Activated naive CD8-positive, alpha-beta T cell treated with anti-CD3 and anti-CD28 coated beads, Interleukin-2, amount 50 U/mL, for 24 hours (primary cell): Measurements from ENCODE around the gene SPEN.

Experiments
- ATAC-seq: fragments of 150-1000 bp; cut with Tn5 transposase; one replicate; pipeline ENCODE4 v1.10.0; 2021
- DNase-seq: peaks from one replicate; pipeline ENCODE4 v3.0.0; 2021
- H3K27ac Mint-ChIP-seq: one replicate; pipeline ENCODE4 v1.8.0; 2021; ENCODE audit warnings: mild to moderate bottlenecking, mixed read lengths
- H3K27me3 Mint-ChIP-seq: one replicate; pipeline ENCODE4 v1.8.0; 2021; ENCODE audit warnings: mixed read lengths
- H3K36me3 Mint-ChIP-seq: one replicate; pipeline ENCODE4 v1.8.0; 2021; ENCODE audit warnings: low read depth, mixed read lengths
- H3K4me1 Mint-ChIP-seq: one replicate; pipeline ENCODE4 v1.8.0; 2021; ENCODE audit warnings: mixed read lengths
- H3K4me3 Mint-ChIP-seq: one replicate; pipeline ENCODE4 v1.8.0; 2021; ENCODE audit warnings: mild to moderate bottlenecking, moderate library complexity, mixed read lengths
- H3K9me3 Mint-ChIP-seq: one replicate; pipeline ENCODE4 v1.8.0; 2021; ENCODE audit warnings: mixed read lengths

SPEN gene

DNA sequence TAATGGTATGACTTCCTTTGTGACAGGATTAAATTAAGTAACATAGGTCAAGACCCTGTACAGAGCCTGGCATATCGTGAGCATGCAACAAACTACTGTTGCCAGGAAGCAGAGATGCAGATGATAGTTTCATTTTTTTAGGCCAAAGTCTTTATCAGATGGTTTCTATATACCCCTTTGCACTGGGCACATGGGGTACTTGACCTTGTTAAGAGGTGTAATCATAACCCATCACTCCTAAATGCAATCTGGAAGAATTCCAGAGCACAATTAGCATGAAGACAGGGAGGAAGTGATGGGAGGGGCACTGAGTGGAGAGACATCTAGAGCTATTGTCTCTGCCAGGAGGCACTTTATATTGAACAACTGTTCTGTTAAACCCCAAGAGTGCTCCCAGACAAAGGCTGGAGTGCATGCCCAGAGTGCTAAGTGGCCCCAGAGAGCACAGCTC lies 106.3 kb downstream of the SPEN start:
- H3K4me1 Mint-ChIP-seq = peaks cover 96% of the 10 kb centered on the region
- H3K9me3 Mint-ChIP-seq = no peaks in the 10 kb centered on the region
- ATAC-seq (no peak), DNase-seq (no peak)
- H3K4me3 Mint-ChIP-seq = no peak overlapping the region
- H3K27me3 Mint-ChIP-seq = no peaks in the 10 kb centered on the region
- peaks cover 35% of the 10 kb centered on the region for H3K36me3 Mint-ChIP-seq
- peak overlapping the region; percentile 79 for H3K27ac Mint-ChIP-seq

DNA sequence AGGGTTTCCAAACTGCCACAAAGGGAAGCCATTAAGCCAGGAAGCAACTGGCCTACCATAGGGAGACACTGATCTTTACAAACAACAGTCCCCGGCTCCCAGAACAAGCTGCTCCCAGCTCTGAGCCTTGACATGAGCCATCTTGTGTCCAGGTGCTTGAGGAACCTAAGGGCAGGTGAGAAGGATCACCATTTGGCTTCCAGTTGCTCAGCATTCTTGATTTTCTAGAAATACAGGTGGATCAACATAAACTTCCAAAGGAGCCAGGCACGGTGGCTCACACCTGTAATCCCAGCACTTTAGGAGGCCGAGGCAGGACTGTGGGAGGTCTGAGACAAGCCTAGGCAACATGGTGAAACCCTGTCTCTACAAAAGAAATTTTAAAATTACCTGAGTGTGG lies 106.8 kb downstream of the SPEN start:
- Mint-ChIP-seq H3K27ac (peak overlapping the region; percentile 79), H3K36me3 (peaks cover 35% of the 10 kb centered on the region), H3K27me3 (no peaks in the 10 kb centered on the region), H3K9me3 (no peaks in the 10 kb centered on the region), H3K4me1 (peaks cover 96% of the 10 kb centered on the region), H3K4me3 (no peak overlapping the region)
- ATAC-seq (no peak), DNase-seq (no peak)

DNA sequence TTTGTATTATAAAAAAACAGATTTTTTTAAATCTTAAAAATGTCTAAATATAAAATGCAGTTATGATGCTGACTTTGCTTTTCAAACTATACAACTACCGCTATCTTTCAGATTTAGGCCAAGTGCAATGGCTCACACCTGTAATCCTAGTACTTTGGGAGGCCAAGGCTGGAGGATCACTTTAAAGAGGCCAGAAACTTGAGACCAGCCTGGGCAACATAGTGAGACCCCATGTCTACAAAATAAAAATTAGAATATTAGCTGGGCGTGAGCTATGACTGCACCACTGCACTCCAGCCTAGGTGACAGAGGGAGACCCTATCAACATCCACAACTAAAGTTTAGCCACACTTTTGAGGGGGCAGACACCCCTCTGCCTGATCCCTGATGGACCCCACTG lies 108.0 kb downstream of the SPEN start:
- H3K27me3 Mint-ChIP-seq = no peaks in the 10 kb centered on the region
- peak overlapping the region; percentile 84 for H3K27ac Mint-ChIP-seq
- ATAC-seq (no peak), DNase-seq (no peak)
- H3K4me3 Mint-ChIP-seq = no peak overlapping the region
- H3K9me3 Mint-ChIP-seq = no peaks in the 10 kb centered on the region
- H3K4me1 Mint-ChIP-seq = peaks cover 96% of the 10 kb centered on the region
- H3K36me3 Mint-ChIP-seq = peaks cover 36% of the 10 kb centered on the region

DNA sequence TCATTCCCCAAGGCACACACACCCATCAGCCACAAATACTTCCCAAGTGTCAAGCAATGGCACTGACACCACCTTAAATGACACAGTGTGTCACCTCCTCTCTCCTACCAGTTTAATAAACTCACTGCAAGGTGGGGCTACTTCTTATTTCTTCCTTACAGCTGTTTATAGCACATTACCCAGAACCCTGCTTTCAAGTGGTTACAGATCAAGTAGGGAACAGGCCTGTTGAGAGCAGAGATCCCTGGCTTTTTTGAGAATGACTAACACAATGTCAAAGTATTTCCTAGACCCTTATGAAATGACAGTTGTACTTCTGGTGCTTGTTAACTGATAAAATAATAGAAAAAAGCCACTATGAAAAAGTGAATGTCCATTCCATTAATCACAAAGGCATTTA lies 108.6 kb downstream of the SPEN start:
- ATAC-seq (peak; percentile 64), DNase-seq (no peak)
- Mint-ChIP-seq H3K9me3 (no peaks in the 10 kb centered on the region), H3K27me3 (no peaks in the 10 kb centered on the region), H3K36me3 (peaks cover 30% of the 10 kb centered on the region), H3K27ac (peak overlapping the region; percentile 84), H3K4me3 (no peak overlapping the region), H3K4me1 (peaks cover 96% of the 10 kb centered on the region)

DNA sequence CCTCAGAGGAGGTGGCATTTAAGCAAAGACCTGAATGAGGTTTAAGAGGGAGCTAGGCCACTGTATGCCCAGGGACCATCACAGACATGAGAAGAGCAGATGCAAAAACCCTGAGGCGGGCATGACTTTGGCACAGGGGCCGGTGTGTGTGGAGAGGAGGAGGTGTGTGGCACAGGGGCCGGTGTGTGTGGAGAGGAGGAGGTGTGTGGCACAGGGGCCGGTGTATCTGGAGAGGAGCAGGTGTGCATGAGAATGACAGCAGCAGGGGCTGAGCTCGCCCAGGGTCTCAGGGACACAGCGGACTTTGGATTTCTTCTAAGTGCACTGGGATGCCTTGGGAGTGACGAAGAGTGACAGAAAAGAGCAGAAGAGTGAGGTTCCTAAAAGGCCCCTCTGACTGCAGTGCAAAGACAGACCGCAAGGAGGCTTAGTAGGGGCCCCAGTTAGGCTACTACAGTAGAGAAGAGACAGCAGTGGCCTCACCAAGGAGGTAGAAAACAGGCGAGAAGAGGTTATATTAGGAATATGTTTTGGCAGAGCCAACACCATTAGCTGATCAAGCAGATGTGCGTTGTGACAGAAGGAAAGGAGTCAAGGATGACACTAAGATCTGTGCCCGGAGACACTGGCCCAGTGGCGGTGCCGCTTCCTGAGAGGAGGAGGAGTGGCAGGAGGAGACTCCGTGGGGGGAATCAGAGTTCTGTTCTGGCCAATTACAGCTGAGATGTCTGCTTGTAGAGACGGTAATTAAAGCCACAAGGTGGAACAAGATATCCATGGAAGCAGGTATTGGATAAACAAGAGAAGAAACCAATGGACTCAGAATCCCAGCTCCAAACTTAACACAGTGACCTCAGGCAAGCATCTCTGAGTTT lies 110.0 kb downstream of the SPEN start:
- peaks cover 33% of the 10 kb centered on the region for H3K36me3 Mint-ChIP-seq
- DNase-seq = no peak
- H3K4me1 Mint-ChIP-seq = peaks cover 95% of the 10 kb centered on the region

DNA sequence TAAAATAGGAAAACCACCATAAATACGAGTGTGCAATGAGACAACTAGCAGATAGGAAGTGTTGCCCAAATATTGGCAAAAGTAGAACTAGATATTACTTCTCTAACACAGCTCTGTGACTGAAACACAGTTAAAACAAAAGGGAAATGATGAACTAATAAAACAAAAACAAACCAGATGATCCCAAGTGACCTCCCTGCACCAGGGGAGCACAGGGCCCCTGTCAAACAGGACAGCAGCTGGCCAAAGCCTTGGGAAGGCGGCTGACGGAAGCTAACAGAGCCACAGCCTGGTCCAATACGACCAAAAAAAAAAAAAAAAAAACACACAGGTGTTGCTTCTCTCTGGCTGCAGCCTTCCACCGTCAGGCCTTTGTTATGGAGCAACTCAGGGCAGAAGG lies 110.6 kb downstream of the SPEN start:
- DNase-seq (no peak), ATAC-seq (no peak)
- Mint-ChIP-seq H3K4me3 (no peak overlapping the region), H3K4me1 (peaks cover 96% of the 10 kb centered on the region), H3K27me3 (no peaks in the 10 kb centered on the region), H3K9me3 (no peaks in the 10 kb centered on the region), H3K27ac (peak overlapping the region; percentile 99), H3K36me3 (peaks cover 29% of the 10 kb centered on the region)

More for the DNA sequence above, 110.0 kb downstream of the SPEN start:
- Mint-ChIP-seq H3K4me3 (no peak overlapping the region), H3K27me3 (no peaks in the 10 kb centered on the region), H3K9me3 (no peaks in the 10 kb centered on the region), H3K27ac (peak overlapping the region; percentile 99)
- no peak for ATAC-seq

DNA sequence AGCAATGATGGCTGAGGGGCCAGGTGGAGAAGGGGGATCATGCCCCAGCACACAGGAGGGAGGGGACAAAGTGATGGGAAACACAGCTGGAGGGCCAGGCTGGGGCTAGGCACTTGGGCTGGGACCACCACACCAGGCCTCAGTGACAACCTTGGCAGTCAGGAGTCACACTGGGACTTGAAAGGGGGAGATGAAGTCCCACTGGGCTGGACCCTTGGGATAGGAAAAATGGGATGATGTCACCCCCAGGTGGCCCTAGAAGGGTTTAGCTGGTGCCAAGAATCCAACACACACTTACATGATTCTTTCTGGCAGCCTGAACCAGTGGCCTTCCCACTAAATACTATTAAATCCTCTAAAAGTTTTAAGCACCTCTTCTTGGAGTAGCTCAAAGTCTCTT lies 111.3 kb downstream of the SPEN start:
- ATAC-seq (no peak), DNase-seq (no peak)
- H3K9me3 Mint-ChIP-seq = no peaks in the 10 kb centered on the region
- no peaks in the 10 kb centered on the region for H3K27me3 Mint-ChIP-seq
- peak overlapping the region; percentile 33 for H3K4me3 Mint-ChIP-seq
- H3K27ac Mint-ChIP-seq = peak overlapping the region; percentile 99
- H3K36me3 Mint-ChIP-seq = peaks cover 27% of the 10 kb centered on the region
- peaks cover 96% of the 10 kb centered on the region for H3K4me1 Mint-ChIP-seq

DNA sequence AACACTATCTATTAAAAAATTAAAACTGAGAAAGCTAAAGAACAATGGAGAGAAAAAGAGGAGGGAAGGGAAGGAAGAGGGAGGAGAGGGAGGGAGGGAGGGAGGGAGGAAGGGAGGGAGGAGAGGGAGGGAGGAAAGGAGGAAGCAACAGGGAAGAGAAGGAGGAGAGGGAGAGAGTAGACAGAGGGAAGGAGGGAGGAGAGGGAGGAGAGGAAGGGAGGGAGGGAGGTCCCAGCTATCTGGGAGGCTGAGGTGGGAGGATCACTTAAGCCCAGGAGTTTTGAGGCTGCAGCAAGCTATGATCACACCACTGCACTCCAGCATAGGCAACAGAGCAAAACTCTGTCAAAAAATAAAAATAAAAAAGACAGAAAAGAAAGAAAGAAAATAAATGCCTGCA lies 111.9 kb downstream of the SPEN start:
- ATAC-seq (peak; percentile 2), DNase-seq (no peak)
- Mint-ChIP-seq H3K36me3 (peaks cover 25% of the 10 kb centered on the region), H3K27ac (peak overlapping the region; percentile 99), H3K9me3 (no peaks in the 10 kb centered on the region), H3K27me3 (no peaks in the 10 kb centered on the region), H3K4me3 (peak overlapping the region; percentile 33), H3K4me1 (peaks cover 96% of the 10 kb centered on the region)

DNA sequence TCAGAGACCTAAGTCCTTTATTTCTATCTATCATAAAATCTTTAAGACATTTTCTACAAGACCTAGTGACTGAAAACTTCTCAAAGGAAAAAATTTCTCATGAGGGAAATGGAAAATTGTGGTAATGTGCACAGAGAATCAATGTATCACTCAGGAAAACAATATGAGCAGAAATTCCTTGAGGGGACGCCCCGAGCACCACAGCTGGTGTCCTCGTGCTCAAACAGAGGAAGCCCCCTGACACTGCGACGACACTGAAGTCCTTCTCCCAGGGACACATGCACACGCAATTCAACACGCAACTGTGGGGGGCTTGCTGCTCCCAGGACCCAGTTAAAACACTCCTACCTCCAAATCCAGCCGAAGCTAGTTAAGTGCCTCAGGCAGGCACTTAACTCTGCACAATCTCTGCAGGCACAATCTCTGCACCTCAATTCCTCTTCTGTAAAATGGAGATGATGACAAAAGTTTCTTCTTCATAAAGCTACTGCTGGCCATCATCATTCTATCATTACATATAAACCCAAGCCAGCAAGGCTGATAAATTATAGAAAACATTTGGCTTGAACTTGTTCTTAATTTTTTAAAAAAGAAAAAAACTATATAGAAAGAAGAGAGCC lies 112.4 kb downstream of the SPEN start:
- ATAC-seq (peak; percentile 71), DNase-seq (peak; percentile 56)
- peak overlapping the region; percentile 33 for H3K4me3 Mint-ChIP-seq
- peak overlapping the region; percentile 99 for H3K27ac Mint-ChIP-seq
- peaks cover 26% of the 10 kb centered on the region for H3K36me3 Mint-ChIP-seq
- no peaks in the 10 kb centered on the region for H3K9me3 Mint-ChIP-seq
- H3K4me1 Mint-ChIP-seq = peaks cover 99% of the 10 kb centered on the region
- H3K27me3 Mint-ChIP-seq = no peaks in the 10 kb centered on the region

DNA sequence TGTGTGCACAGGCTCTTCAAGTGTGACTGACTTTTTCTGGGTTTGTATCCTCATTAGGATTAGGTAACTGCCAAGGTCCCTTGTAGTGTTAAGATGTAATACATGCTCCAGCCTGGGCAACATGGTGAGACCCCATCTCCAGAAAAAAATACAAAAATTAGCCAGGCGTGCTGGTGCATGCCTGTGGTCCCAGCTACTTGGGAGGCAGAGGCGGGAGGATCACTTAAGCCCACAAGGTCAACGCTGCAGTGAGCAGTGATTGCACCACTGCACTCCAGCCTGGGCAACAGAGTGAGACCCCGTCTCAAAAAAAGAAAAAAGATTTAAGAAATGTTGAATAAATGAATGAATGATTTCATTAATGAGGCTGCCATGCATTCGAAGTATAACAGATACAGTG lies 113.3 kb downstream of the SPEN start:
- peaks cover 26% of the 10 kb centered on the region for H3K36me3 Mint-ChIP-seq
- peak overlapping the region; percentile 99 for H3K27ac Mint-ChIP-seq
- ATAC-seq (no peak), DNase-seq (no peak)
- no peaks in the 10 kb centered on the region for H3K9me3 Mint-ChIP-seq
- no peak overlapping the region for H3K4me3 Mint-ChIP-seq
- H3K27me3 Mint-ChIP-seq = peaks cover 2% of the 10 kb centered on the region
- peaks cover 99% of the 10 kb centered on the region for H3K4me1 Mint-ChIP-seq

DNA sequence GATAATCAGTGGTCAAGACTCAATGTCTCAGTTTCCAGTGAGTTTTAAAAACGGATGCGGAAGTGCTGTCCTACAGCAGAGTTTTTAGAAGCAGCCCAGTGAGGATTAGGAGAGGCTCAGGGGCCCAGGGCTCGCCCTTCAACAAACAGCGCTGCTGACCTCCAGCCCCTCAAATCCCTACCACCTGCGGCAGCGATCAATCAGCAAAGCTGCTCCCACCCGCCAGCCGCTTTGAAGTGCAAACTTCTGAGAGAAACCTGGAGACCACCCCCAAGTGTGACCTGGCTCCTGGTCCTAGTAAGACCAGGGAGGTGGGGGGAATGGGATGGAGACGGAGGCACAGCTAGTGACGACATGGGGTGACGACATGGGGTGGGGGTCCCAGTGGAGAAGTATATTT lies 114.0 kb downstream of the SPEN start:
- Mint-ChIP-seq H3K36me3 (peaks cover 25% of the 10 kb centered on the region), H3K27me3 (peaks cover 2% of the 10 kb centered on the region), H3K4me3 (no peak overlapping the region), H3K27ac (peak overlapping the region; percentile 99), H3K4me1 (peaks cover 99% of the 10 kb centered on the region), H3K9me3 (no peaks in the 10 kb centered on the region)
- ATAC-seq (no peak), DNase-seq (no peak)

DNA sequence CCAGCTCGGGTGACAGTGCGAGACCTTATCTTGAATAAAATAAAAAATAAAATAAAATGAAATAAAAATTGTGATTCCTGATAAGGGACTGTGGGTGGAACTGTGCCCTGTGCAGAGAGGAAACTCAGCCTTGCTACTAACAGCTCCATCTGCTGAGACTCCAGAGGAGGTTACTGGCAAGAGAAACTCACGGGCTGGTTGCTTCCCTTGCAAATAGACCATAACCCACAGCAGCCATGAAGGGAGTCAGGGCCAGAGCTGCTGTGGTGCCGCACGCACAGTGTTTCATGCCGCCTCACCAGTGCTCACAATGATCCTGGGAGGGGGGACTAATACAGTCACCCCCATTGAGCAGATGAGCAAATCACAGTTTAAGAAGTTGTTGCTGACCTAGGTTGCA lies 114.7 kb downstream of the SPEN start:
- Mint-ChIP-seq H3K9me3 (no peaks in the 10 kb centered on the region), H3K27ac (peak overlapping the region; percentile 99), H3K4me3 (peak overlapping the region; percentile 8), H3K4me1 (peaks cover 99% of the 10 kb centered on the region), H3K36me3 (peaks cover 26% of the 10 kb centered on the region), H3K27me3 (peaks cover 2% of the 10 kb centered on the region)
- DNase-seq (no peak), ATAC-seq (no peak)

DNA sequence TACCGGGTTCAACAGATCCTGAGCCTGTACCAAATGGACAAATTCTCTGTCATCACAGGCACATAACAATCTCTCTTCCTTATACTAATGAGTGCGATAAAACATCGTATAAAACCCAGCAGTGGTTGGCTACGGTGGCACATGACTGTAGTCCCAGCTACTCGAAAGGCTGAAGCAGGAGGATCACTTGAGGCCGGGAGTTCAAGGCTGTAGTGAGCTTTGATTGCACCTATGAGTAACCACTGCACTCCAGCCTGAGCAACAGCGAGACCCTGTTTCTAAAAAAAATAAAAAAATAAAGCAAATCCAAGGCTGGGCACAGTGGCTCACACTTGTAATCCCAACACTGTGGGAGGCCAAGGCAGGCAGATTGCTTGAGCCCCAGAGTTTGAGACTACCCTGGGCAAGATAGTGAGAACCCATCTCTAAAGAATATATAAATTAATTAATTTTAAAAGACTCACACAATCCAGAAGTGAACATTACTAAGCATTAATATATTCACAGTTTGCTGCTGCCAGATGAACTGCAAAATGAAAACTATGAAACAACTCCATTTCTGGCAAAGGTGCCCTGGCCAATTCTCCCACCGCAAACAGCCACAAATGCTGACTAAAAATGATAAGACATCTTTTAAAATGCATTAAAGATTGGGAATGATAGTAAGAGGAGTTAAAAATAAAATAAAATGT lies 115.3 kb downstream of the SPEN start:
- ATAC-seq (no peak), DNase-seq (no peak)
- Mint-ChIP-seq H3K9me3 (no peaks in the 10 kb centered on the region), H3K4me3 (peak overlapping the region; percentile 63), H3K4me1 (peaks cover 99% of the 10 kb centered on the region), H3K36me3 (peaks cover 28% of the 10 kb centered on the region), H3K27me3 (peaks cover 2% of the 10 kb centered on the region), H3K27ac (peak overlapping the region; percentile 99)

DNA sequence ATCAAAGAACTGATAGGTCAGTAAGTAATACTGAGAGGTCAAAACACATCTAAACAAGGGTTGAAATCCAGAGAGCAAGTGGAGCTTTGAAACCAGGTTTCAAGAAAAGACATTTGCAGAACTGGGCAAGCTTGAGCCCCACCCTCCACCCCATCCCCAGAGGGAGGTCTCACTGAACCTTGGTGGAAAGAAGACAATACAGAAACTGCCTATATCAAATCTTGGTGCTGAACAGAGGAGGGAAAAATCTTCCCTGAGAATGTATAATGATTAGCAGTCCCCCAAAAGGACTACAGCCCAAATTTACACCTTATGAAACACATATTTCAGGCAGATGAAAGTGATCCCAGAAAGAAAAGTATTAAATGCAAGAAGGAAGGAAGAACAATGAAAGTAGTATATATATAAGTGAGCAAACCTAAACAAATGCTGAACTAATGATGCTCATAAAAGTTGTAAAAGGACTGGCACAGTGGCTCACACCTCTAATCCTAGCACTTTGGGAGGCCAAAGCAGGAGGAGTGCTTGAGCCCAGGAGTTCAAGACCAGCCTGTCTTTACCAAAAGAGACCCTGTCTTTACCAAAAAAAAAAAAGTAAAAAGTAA lies 116.0 kb downstream of the SPEN start:
- DNase-seq = no peak
- Mint-ChIP-seq H3K36me3 (peaks cover 33% of the 10 kb centered on the region), H3K9me3 (peaks cover 5% of the 10 kb centered on the region), H3K4me3 (peak overlapping the region; percentile 63), H3K27ac (peak overlapping the region; percentile 99), H3K27me3 (peaks cover 2% of the 10 kb centered on the region), H3K4me1 (peaks cover 99% of the 10 kb centered on the region)
- no peak for ATAC-seq
